ENCODE measurements around the gene LAG3.

DNA sequence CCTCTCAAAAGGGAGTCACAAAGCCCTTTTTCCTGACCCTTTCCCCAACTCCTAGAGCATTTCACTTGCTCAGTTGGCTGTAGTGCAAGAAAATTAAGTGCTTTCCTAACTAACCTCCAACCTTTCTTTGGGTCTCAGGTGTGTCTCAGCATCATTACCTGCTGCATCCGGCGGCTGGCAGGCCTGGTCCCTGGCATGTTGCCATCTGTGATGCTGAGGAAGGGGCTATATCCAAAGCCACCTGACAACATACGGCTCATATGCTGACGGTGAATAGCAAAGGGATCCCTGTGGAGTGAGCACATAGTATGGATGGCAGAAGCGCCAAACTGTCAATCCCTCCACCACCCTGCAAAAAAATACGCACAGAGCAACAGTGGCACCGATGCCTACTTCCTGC, 20.6 kb upstream of the LAG3 start:
- no peak for TF ChIP-seq GATA2 (IDR thresholded peaks at IDR 0.05; ENCODE audit: low read depth, low read length)
- no peak for TF ChIP-seq GATA3 (IDR thresholded peaks at IDR 0.05; ENCODE audit: low read depth, low read length)
